Caco-2 (cell line): ENCODE results near the gene ELAVL1. TPM values are rescaled to one million over a fixed set of nuclear protein-coding genes. Genes with fewer than 3 reads are reported as not detected.
A peak's percentile ranks its signal among the peaks of the same experiment; 100 is the strongest.

Source experiments
- BruUV-seq: library from RNA; stranded (reverse); fragments of 400-500 nt; replicated peaks from 2 replicates; lab custom pipeline; 2021; lab: Mats Ljungman, UMichigan
- CTCF ChIA-PET: fragments of 300-600 bp; sonication (Branson Sonifier 250); formaldehyde crosslinking; loops from one replicate; lab custom pipeline; 2022; ENCODE audit warnings: antibody characterized with exemption; lab: Charles Lee
- POLR2A ChIA-PET: fragments of 300-600 bp; sonication (Branson Sonifier 250); formaldehyde crosslinking; loops from one replicate; lab custom pipeline; 2022; ENCODE audit warnings: antibody characterized with exemption; lab: Charles Lee
- DNase-seq, 2 experiments: peaks; one replicate each; pipeline versions ENCODE4 v3.0.0 to v3.0.0-alpha.2; 2020 to 2022
- H3K27me3 ChIP-seq: replicated peaks from 2 replicates; pipeline ENCODE4 v1.6.0; 2011; ENCODE audit warnings: low read length; ENCODE audit not compliant: control insufficient read depth, insufficient read depth
- H3K36me3 ChIP-seq: 2 replicates; pipeline ENCODE4 v1.5.1; 2011; ENCODE audit warnings: low read length; ENCODE audit not compliant: control insufficient read depth, insufficient read depth
- H3K4me1 ChIP-seq: fragments of 250-450 bp; sonication (Bioruptor Pico); 2 replicates; pipeline ENCODE4 v1.5.1; 2020; ENCODE audit warnings: mild to moderate bottlenecking
- H3K4me3 ChIP-seq: 2 replicates; pipeline ENCODE4 v1.5.1; 2011; ENCODE audit warnings: low read depth, mild to moderate bottlenecking, control low read depth, low read length
- H3K9me3 ChIP-seq: fragments of 250-450 bp; sonication (Bioruptor Pico); 2 replicates; pipeline ENCODE4 v1.5.1; 2020; ENCODE audit warnings: mild to moderate bottlenecking, moderate library complexity
- H3K27ac Mint-ChIP-seq: one replicate; pipeline ENCODE4 v1.8.0; 2022; ENCODE audit warnings: mixed read lengths; ENCODE audit not compliant: unreplicated experiment
- H3K27me3 Mint-ChIP-seq: one replicate; pipeline ENCODE4 v1.8.0; 2022; ENCODE audit warnings: mixed read lengths; ENCODE audit not compliant: insufficient read depth, unreplicated experiment
- H3K36me3 Mint-ChIP-seq: one replicate; pipeline ENCODE4 v1.8.0; 2022; ENCODE audit warnings: mild to moderate bottlenecking, mixed read lengths; ENCODE audit not compliant: insufficient read depth, unreplicated experiment
- H3K4me1 Mint-ChIP-seq: one replicate; pipeline ENCODE4 v1.8.0; 2022; ENCODE audit warnings: low read depth, mixed read lengths; ENCODE audit not compliant: unreplicated experiment
- H3K4me3 Mint-ChIP-seq: one replicate; pipeline ENCODE4 v1.8.0; 2022; ENCODE audit warnings: mild to moderate bottlenecking, moderate library complexity, mixed read lengths; ENCODE audit not compliant: unreplicated experiment
- H3K9me3 Mint-ChIP-seq: one replicate; pipeline ENCODE4 v1.8.0; 2022; ENCODE audit warnings: mixed read lengths; ENCODE audit not compliant: unreplicated experiment
- intact Hi-C: fragments of 100-400 bp; cut with micrococcal nuclease; formaldehyde crosslinking; loops from one replicate; pipeline ENCODE4 v1.10.0; 2022; ENCODE audit not compliant: unreplicated experiment
- total RNA-seq: library from RNA; stranded (reverse); gene quantifications from 2 replicates; pipeline ENCODE4 v1.2.3, GENCODE V29; 2022
- TF ChIP-seq, protein P1 (sequence below), 2 experiments: fragments of 200-600 bp in 1 of 2; IDR thresholded peaks; 1 replicate in 1 of 2; 2 replicates in 1 of 2; pipeline versions ENCODE4 v1.5.1 to v1.8.0; 2011 to 2022; ENCODE audit warnings: antibody characterized with exemption in 1 of 2, control low read depth in 1 of 2, inconsistent platforms in 1 of 2, low read depth in 1 of 2, low read length in 1 of 2, mild to moderate bottlenecking in 1 of 2, moderate library complexity in 1 of 2; ENCODE audit not compliant: insufficient read depth in 1 of 2, severe bottlenecking in 1 of 2, unreplicated experiment in 1 of 2

The ELAVL1 gene
- total RNA-seq, 1 experiment from 2014 or later, result 117 TPM

DNA sequence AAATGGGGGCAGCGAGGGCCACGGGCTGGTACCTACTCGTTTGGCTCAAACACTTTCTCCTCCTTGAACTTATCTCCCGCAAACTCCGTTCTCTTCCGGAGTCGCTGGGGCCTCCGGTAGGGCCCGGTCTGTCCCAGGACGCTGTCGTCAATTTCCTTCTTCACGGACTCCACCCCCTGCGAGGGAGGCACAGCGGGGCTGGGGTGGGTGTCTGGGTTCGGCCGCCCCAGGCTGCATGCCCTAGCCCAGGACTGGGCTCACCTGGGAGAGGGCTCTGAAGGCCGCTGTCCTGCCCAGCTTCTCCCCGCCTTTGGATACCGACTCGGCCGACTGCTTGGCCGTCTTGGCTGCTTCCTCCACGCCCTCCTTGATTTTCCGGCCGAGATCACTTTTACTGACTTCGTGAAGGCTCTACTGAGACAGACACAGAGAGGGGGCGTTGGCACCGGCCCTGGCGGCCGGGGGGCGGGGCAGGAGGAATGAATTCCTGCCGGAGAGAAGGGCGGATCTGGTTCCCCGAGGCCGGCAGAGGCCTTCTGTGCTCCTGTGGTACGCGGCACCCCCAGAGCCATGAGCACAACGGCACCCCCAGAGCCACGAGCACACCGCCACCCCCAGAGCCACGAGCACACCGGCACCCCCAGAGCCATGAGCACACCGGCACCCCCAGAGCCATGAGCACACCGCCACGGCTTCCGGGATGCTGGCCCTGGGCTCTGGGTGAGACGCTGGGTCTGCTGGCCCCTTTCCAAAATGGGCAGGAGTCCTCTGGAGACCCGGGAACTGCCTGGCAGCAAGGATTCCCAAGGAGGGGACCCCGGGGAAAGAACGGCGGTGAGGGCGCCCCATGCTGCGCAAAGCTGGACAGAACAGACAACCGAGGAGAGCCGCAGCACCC lies 71.4 kb downstream of the ELAVL1 start:
- Histone ChIP-seq H3K9me3 (no peaks in the 10 kb centered on the region), H3K36me3 (peaks cover 1% of the 10 kb centered on the region; the same call in 1 of the 2 replicates), H3K4me3 (no peak overlapping the region), H3K27me3 (no peaks in the 10 kb centered on the region), H3K4me1 (peaks cover 6% of the 10 kb centered on the region; the same call in 1 of the 2 replicates)
- DNase-seq, result no peak
- Mint-ChIP-seq H3K36me3 (peaks cover 81% of the 10 kb centered on the region), H3K27me3 (no peaks in the 10 kb centered on the region), H3K27ac (no peak overlapping the region), H3K4me1 (peaks cover 3% of the 10 kb centered on the region), H3K4me3 (no peak overlapping the region), H3K9me3 (no peaks in the 10 kb centered on the region)
- ChIA-PET CTCF (interaction anchor here (0.6 kb wide), 1 partner anchor 18 kb away, joined by 3 read pairs; no protein-coding TSS in a partner anchor), POLR2A (interaction anchor here (0.6 to 1.2 kb wide), 2 partner anchors 10 to 19 kb away, joined by 6 to 7 read pairs; partner anchors contain the start of genes TGFBR3L and TIMM44)
- no TSS peak for BruUV-seq
- TF ChIP-seq, protein P1, sequence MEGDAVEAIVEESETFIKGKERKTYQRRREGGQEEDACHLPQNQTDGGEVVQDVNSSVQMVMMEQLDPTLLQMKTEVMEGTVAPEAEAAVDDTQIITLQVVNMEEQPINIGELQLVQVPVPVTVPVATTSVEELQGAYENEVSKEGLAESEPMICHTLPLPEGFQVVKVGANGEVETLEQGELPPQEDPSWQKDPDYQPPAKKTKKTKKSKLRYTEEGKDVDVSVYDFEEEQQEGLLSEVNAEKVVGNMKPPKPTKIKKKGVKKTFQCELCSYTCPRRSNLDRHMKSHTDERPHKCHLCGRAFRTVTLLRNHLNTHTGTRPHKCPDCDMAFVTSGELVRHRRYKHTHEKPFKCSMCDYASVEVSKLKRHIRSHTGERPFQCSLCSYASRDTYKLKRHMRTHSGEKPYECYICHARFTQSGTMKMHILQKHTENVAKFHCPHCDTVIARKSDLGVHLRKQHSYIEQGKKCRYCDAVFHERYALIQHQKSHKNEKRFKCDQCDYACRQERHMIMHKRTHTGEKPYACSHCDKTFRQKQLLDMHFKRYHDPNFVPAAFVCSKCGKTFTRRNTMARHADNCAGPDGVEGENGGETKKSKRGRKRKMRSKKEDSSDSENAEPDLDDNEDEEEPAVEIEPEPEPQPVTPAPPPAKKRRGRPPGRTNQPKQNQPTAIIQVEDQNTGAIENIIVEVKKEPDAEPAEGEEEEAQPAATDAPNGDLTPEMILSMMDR (IDR thresholded peaks at IDR 0.05; ENCODE audit: insufficient read depth in 1 of 2, low read depth in 1 of 2, low read length in 1 of 2, severe bottlenecking in 1 of 2, unreplicated experiment in 1 of 2), result no peak
- intact Hi-C loops, result no loop called here

DNA sequence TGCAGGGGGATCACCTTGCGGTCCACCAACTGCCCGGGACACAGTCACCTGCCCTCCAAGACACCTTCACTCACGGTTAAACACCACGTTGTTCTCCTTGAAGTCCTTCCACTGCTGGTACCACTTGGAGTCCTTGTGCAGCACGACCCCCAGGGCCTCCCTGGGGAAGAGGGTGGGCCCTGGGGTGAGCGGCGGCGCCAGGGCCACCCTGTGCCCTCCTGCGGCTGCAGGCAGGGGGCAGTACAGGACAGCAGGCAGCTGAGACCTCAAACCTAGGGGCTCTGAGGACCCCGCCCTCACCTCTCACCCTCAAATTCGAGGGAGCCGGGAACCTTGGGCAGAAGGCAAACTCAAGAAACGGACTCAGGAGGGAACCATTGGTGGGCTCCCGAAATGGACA lies 72.0 kb downstream of the ELAVL1 start:
- peaks cover 9% of the 10 kb centered on the region; the same call in 1 of the 2 replicates for H3K4me1 ChIP-seq
- no peaks in the 10 kb centered on the region for H3K9me3 ChIP-seq
- Mint-ChIP-seq H3K27ac (no peak overlapping the region), H3K4me1 (peaks cover 9% of the 10 kb centered on the region), H3K4me3 (no peak overlapping the region), H3K27me3 (no peaks in the 10 kb centered on the region), H3K36me3 (peaks cover 81% of the 10 kb centered on the region), H3K9me3 (no peaks in the 10 kb centered on the region)
- POLR2A ChIA-PET, result interaction anchor here (0.6 kb wide), 1 partner anchor 18 kb away, joined by 6 read pairs; the partner anchor contains the start of gene TGFBR3L
- no TSS peak for BruUV-seq
- intact Hi-C loops, result no loop called here
- H3K4me3 ChIP-seq, result no peak overlapping the region
- CTCF ChIA-PET, result interaction anchor here (0.6 kb wide), 1 partner anchor 19 kb away, joined by 3 read pairs; no protein-coding TSS in a partner anchor
- no peaks in the 10 kb centered on the region for H3K27me3 ChIP-seq
- DNase-seq, result no peak
- TF ChIP-seq, protein P1 (IDR thresholded peaks at IDR 0.05; ENCODE audit: insufficient read depth in 1 of 2, low read depth in 1 of 2, low read length in 1 of 2, severe bottlenecking in 1 of 2, unreplicated experiment in 1 of 2), result peak in 1 of 2 experiments; percentile 38
- peaks cover 1% of the 10 kb centered on the region; the same call in 1 of the 2 replicates for H3K36me3 ChIP-seq

DNA sequence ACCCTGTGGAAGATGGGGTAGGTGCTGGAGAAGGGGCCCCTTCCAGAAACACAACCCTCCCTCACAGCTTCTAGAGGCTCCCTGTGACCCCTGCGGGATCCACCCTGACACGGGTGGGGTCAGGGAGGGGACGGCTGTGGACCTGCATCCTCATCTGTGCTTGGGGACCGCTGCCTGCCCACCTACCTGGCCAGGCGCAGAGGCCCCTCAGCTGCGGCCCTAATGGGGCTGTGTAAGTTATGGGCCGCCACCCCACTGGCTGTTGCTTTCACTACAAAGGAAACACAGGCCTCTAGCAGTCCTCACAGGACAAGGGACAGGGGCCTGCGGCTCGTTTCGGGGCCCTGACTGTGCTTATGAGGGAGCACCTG lies 72.5 kb downstream of the ELAVL1 start:
- Mint-ChIP-seq H3K4me1 (peaks cover 10% of the 10 kb centered on the region), H3K27me3 (no peaks in the 10 kb centered on the region), H3K9me3 (no peaks in the 10 kb centered on the region), H3K4me3 (no peak overlapping the region), H3K36me3 (peaks cover 86% of the 10 kb centered on the region), H3K27ac (no peak overlapping the region)
- POLR2A ChIA-PET, result no interaction called here
- H3K9me3 ChIP-seq, result no peaks in the 10 kb centered on the region
- H3K4me3 ChIP-seq, result no peak overlapping the region
- TF ChIP-seq, protein P1 (IDR thresholded peaks at IDR 0.05; ENCODE audit: insufficient read depth in 1 of 2, low read depth in 1 of 2, low read length in 1 of 2, severe bottlenecking in 1 of 2, unreplicated experiment in 1 of 2), result no peak
- peaks cover 9% of the 10 kb centered on the region; the same call in 1 of the 2 replicates for H3K4me1 ChIP-seq
- no TSS peak for BruUV-seq
- CTCF ChIA-PET, result no interaction called here
- DNase-seq, result no peak
- intact Hi-C loops, result no loop called here
- H3K27me3 ChIP-seq, result no peaks in the 10 kb centered on the region
- H3K36me3 ChIP-seq, result peaks cover 1% of the 10 kb centered on the region; the same call in 1 of the 2 replicates
